ENCODE measurements around the gene ZNF385D.

The ZNF385D gene

GRCh38 chr3:21624524-21624923 lies 126.5 kb downstream of the ZNF385D start:
- WGBS (ENCODE audit: extremely low coverage, insufficient coverage, insufficient read length): no CpG with 5 or more reads among the region's 4 CpGs
- no peaks in the 10 kb centered on the region for H3K79me1 ChIP-seq (ENCODE audit: low read length)
- no peak overlapping the region for H4K8ac ChIP-seq (ENCODE audit: low read depth, low read length)

GRCh38 chr3:21621181-21621651 lies 129.8 kb downstream of the ZNF385D start:
- Histone ChIP-seq H2BK120ac (ENCODE audit: insufficient read depth, low read length, poor library complexity) (no peak overlapping the region), H3K79me1 (ENCODE audit: low read length) (no peaks in the 10 kb centered on the region), H3K9ac (ENCODE audit: low read length) (no peak overlapping the region), H3K79me2 (ENCODE audit: control insufficient read depth, insufficient read depth, low read length, poor library complexity) (no peaks in the 10 kb centered on the region), H3K9me3 (ENCODE audit: insufficient read depth, low read depth, low read length) (no peaks in the 10 kb centered on the region), H3K4me2 (ENCODE audit: low read length) (no peak overlapping the region), H2AFZ (ENCODE audit: insufficient read depth, low read length, poor library complexity) (no peak overlapping the region), H3K27ac (ENCODE audit: low read depth, low read length) (no peak overlapping the region), H3K4ac (ENCODE audit: low read depth, low read length) (no peak overlapping the region), H2BK5ac (ENCODE audit: low read depth, low read length, poor library complexity) (no peak overlapping the region), H3K18ac (ENCODE audit: low read length) (no peak overlapping the region), H3K27me3 (ENCODE audit: insufficient read depth, low read length) (no peaks in the 10 kb centered on the region), H3K4me1 (ENCODE audit: control insufficient read depth in 1 of 2, insufficient read depth in 2 of 2, low read length in 2 of 2) (peaks cover 2 to 5% of the 10 kb centered on the region in 2 experiments), H2AK5ac (ENCODE audit: low read length) (no peak overlapping the region), H2BK12ac (ENCODE audit: low read length) (no peak overlapping the region), H3K4me3 (ENCODE audit: low read depth, low read length) (no peak overlapping the region), H4K8ac (ENCODE audit: low read depth, low read length) (no peak overlapping the region), H3K36me3 (ENCODE audit: control insufficient read depth in 1 of 2, insufficient read depth in 2 of 2, low read length in 2 of 2) (no peaks in the 10 kb centered on the region), H4K12ac (ENCODE audit: low read depth, low read length) (no peak overlapping the region), H3K23ac (ENCODE audit: low read length) (no peak overlapping the region), H3K14ac (ENCODE audit: low read length) (no peak overlapping the region), H4K91ac (ENCODE audit: low read depth, low read length) (no peak overlapping the region)
- no CpG with 5 or more reads among the region's 4 CpGs for WGBS (ENCODE audit: extremely low coverage, insufficient coverage, insufficient read length)
- DNase-seq: no peak

More at GRCh38 chr3:21624524-21624923, 126.5 kb downstream of the ZNF385D start:
- H3K4me1 ChIP-seq (ENCODE audit: control insufficient read depth in 1 of 2, insufficient read depth in 2 of 2, low read length in 2 of 2): peaks cover 2% of the 10 kb centered on the region in 2 experiments
- no peak overlapping the region for H3K9ac ChIP-seq (ENCODE audit: low read length)
- peak in 1 of 2 donors; percentile 4 for DNase-seq
- no peak overlapping the region for H4K12ac ChIP-seq (ENCODE audit: low read depth, low read length)
- no peak overlapping the region for H2AK5ac ChIP-seq (ENCODE audit: low read length)
- H2BK12ac ChIP-seq (ENCODE audit: low read length): no peak overlapping the region
- no peaks in the 10 kb centered on the region for H3K27me3 ChIP-seq (ENCODE audit: insufficient read depth, low read length)
- H3K4ac ChIP-seq (ENCODE audit: low read depth, low read length): no peak overlapping the region
- H2AFZ ChIP-seq (ENCODE audit: insufficient read depth, low read length, poor library complexity): no peak overlapping the region
- no peak overlapping the region for H2BK120ac ChIP-seq (ENCODE audit: insufficient read depth, low read length, poor library complexity)
- H3K4me2 ChIP-seq (ENCODE audit: low read length): no peak overlapping the region
- H4K91ac ChIP-seq (ENCODE audit: low read depth, low read length): no peak overlapping the region
- no peak overlapping the region for H3K27ac ChIP-seq (ENCODE audit: low read depth, low read length)
- H3K14ac ChIP-seq (ENCODE audit: low read length): no peak overlapping the region
- no peaks in the 10 kb centered on the region for H3K9me3 ChIP-seq (ENCODE audit: insufficient read depth, low read depth, low read length)
- no peak overlapping the region for H3K4me3 ChIP-seq (ENCODE audit: low read depth, low read length)
- H3K18ac ChIP-seq (ENCODE audit: low read length): no peak overlapping the region
- H3K36me3 ChIP-seq (ENCODE audit: control insufficient read depth in 1 of 2, insufficient read depth in 2 of 2, low read length in 2 of 2): no peaks in the 10 kb centered on the region
- H3K23ac ChIP-seq (ENCODE audit: low read length): no peak overlapping the region
- H3K79me2 ChIP-seq (ENCODE audit: control insufficient read depth, insufficient read depth, low read length, poor library complexity): no peaks in the 10 kb centered on the region
- no peak overlapping the region for H2BK5ac ChIP-seq (ENCODE audit: low read depth, low read length, poor library complexity)

- DNase-seq: peak; percentile 2
- no peaks in the 10 kb centered on the region for H3K36me3 ChIP-seq (ENCODE audit: control insufficient read depth in 1 of 2, insufficient read depth in 2 of 2, low read length in 2 of 2)
- H2BK120ac ChIP-seq (ENCODE audit: insufficient read depth, low read length, poor library complexity): no peak overlapping the region
- H3K4me3 ChIP-seq (ENCODE audit: low read depth, low read length): no peak overlapping the region
- H3K79me2 ChIP-seq (ENCODE audit: control insufficient read depth, insufficient read depth, low read length, poor library complexity): no peaks in the 10 kb centered on the region
- no peak overlapping the region for H2AK5ac ChIP-seq (ENCODE audit: low read length)
- H3K23ac ChIP-seq (ENCODE audit: low read length): no peak overlapping the region
- H3K27me3 ChIP-seq (ENCODE audit: insufficient read depth, low read length): no peaks in the 10 kb centered on the region
- peaks cover 2 to 5% of the 10 kb centered on the region in 2 experiments for H3K4me1 ChIP-seq (ENCODE audit: control insufficient read depth in 1 of 2, insufficient read depth in 2 of 2, low read length in 2 of 2)
- no peak overlapping the region for H3K4ac ChIP-seq (ENCODE audit: low read depth, low read length)
- H4K91ac ChIP-seq (ENCODE audit: low read depth, low read length): no peak overlapping the region
- H2BK5ac ChIP-seq (ENCODE audit: low read depth, low read length, poor library complexity): no peak overlapping the region
- no peak overlapping the region for H2AFZ ChIP-seq (ENCODE audit: insufficient read depth, low read length, poor library complexity)
- no peak overlapping the region for H4K8ac ChIP-seq (ENCODE audit: low read depth, low read length)
- no peaks in the 10 kb centered on the region for H3K79me1 ChIP-seq (ENCODE audit: low read length)
- no CpG with 5 or more reads among the region's 8 CpGs for WGBS (ENCODE audit: extremely low coverage, insufficient coverage, insufficient read length)
- H3K18ac ChIP-seq (ENCODE audit: low read length): no peak overlapping the region
- no peak overlapping the region for H3K4me2 ChIP-seq (ENCODE audit: low read length)
- no peak overlapping the region for H3K27ac ChIP-seq (ENCODE audit: low read depth, low read length)
- H4K12ac ChIP-seq (ENCODE audit: low read depth, low read length): no peak overlapping the region
- no peak overlapping the region for H3K14ac ChIP-seq (ENCODE audit: low read length)
- H3K9me3 ChIP-seq (ENCODE audit: insufficient read depth, low read depth, low read length): no peaks in the 10 kb centered on the region
- no peak overlapping the region for H2BK12ac ChIP-seq (ENCODE audit: low read length)
- H3K9ac ChIP-seq (ENCODE audit: low read length): peak overlapping the region; percentile 63
Measured at GRCh38 chr3:21620511-21621155, 130.4 kb downstream of the ZNF385D start.

GRCh38 chr3:21618695-21619094 lies 132.3 kb downstream of the ZNF385D start:
- no peaks in the 10 kb centered on the region for H3K9me3 ChIP-seq (ENCODE audit: insufficient read depth, low read depth, low read length)
- no peak overlapping the region for H3K23ac ChIP-seq (ENCODE audit: low read length)
- H4K91ac ChIP-seq (ENCODE audit: low read depth, low read length): no peak overlapping the region
- H4K8ac ChIP-seq (ENCODE audit: low read depth, low read length): no peak overlapping the region
- H3K79me1 ChIP-seq (ENCODE audit: low read length): no peaks in the 10 kb centered on the region
- H2BK12ac ChIP-seq (ENCODE audit: low read length): no peak overlapping the region
- no peak overlapping the region for H3K4ac ChIP-seq (ENCODE audit: low read depth, low read length)
- H3K79me2 ChIP-seq (ENCODE audit: control insufficient read depth, insufficient read depth, low read length, poor library complexity): no peaks in the 10 kb centered on the region
- H2AK5ac ChIP-seq (ENCODE audit: low read length): no peak overlapping the region
- DNase-seq: no peak
- no peaks in the 10 kb centered on the region for H3K27me3 ChIP-seq (ENCODE audit: insufficient read depth, low read length)
- peaks cover 2 to 5% of the 10 kb centered on the region in 2 experiments for H3K4me1 ChIP-seq (ENCODE audit: control insufficient read depth in 1 of 2, insufficient read depth in 2 of 2, low read length in 2 of 2)
- no peak overlapping the region for H4K12ac ChIP-seq (ENCODE audit: low read depth, low read length)
- no peak overlapping the region for H3K27ac ChIP-seq (ENCODE audit: low read depth, low read length)
- H3K4me2 ChIP-seq (ENCODE audit: low read length): no peak overlapping the region
- H3K18ac ChIP-seq (ENCODE audit: low read length): no peak overlapping the region
- no CpG with 5 or more reads among the region's 2 CpGs for WGBS (ENCODE audit: extremely low coverage, insufficient coverage, insufficient read length)
- H2BK120ac ChIP-seq (ENCODE audit: insufficient read depth, low read length, poor library complexity): no peak overlapping the region
- H3K36me3 ChIP-seq (ENCODE audit: control insufficient read depth in 1 of 2, insufficient read depth in 2 of 2, low read length in 2 of 2): no peaks in the 10 kb centered on the region
- H2AFZ ChIP-seq (ENCODE audit: insufficient read depth, low read length, poor library complexity): no peak overlapping the region
- no peak overlapping the region for H3K9ac ChIP-seq (ENCODE audit: low read length)
- H2BK5ac ChIP-seq (ENCODE audit: low read depth, low read length, poor library complexity): no peak overlapping the region
- no peak overlapping the region for H3K14ac ChIP-seq (ENCODE audit: low read length)
- H3K4me3 ChIP-seq (ENCODE audit: low read depth, low read length): no peak overlapping the region
